SKM-1 (cell line): ENCODE measurements around the gene PKP2.

Experiments
- DNase-seq: peaks from one replicate; lab custom pipeline; 2025; ENCODE audit not compliant: unreplicated experiment; lab: John Stamatoyannopoulos, UW

PKP2 gene

GRCh38 chr12:32896432-32897280 is at the start of gene PKP2:
Gene PKP2 (minus strand): TSS chr12:32896777. CDS start chr12:32896731, 46 bp downstream.
- no peak for DNase-seq

GRCh38 chr12:32944195-32944594 is 47.6 kb upstream of the PKP2 start:
- DNase-seq, result no peak

- no peak for DNase-seq
Measured at GRCh38 chr12:32939801-32940200, 43.2 kb upstream of the PKP2 start.

- no peak for DNase-seq
Measured at GRCh38 chr12:32926963-32927362, 30.4 kb upstream of the PKP2 start.

GRCh38 chr12:32926356-32926755 is 29.8 kb upstream of the PKP2 start:
- no peak for DNase-seq

- no peak for DNase-seq
Measured at GRCh38 chr12:32922546-32923297, 26.1 kb upstream of the PKP2 start.

GRCh38 chr12:32921397-32921796 is 24.8 kb upstream of the PKP2 start:
- DNase-seq, result no peak

- no peak for DNase-seq
Measured at GRCh38 chr12:32920506-32921085, 24.0 kb upstream of the PKP2 start.

GRCh38 chr12:32918890-32919801 is 22.6 kb upstream of the PKP2 start:
- no peak for DNase-seq

- no peak for DNase-seq
Measured at GRCh38 chr12:32917094-32917611, 20.6 kb upstream of the PKP2 start.

- no peak for DNase-seq
Measured at GRCh38 chr12:32907898-32908476, 11.4 kb upstream of the PKP2 start.

GRCh38 chr12:32907166-32907565 is 10.6 kb upstream of the PKP2 start:
- DNase-seq, result no peak

GRCh38 chr12:32906399-32907165 is 10.0 kb upstream of the PKP2 start:
- peak; percentile 4 for DNase-seq

GRCh38 chr12:32903763-32904162 is 7.2 kb upstream of the PKP2 start:
- no peak for DNase-seq

GRCh38 chr12:32903318-32903717 is 6.7 kb upstream of the PKP2 start:
- no peak for DNase-seq

- DNase-seq, result no peak
Measured at GRCh38 chr12:32902287-32902997, 5.9 kb upstream of the PKP2 start.

GRCh38 chr12:32901553-32901952 is 5.0 kb upstream of the PKP2 start:
- DNase-seq, result no peak

GRCh38 chr12:32897687-32898573 is 1.4 kb upstream of the PKP2 start:
- DNase-seq, result no peak
